Endothelial cell of umbilical vein (primary cell): ENCODE results near the gene SSBP3. TPM values are rescaled to one million over a fixed set of nuclear protein-coding genes. Genes with fewer than 3 reads are reported as not detected.

ENCODE experiments used
- BruUV-seq: library from RNA; stranded (reverse); fragments of 400-500 nt; replicated peaks from 2 replicates; lab custom pipeline; 2021; lab: Mats Ljungman, UMichigan
- CTCF ChIA-PET: fragments of 300-600, 350-600 bp; sonication (Branson Sonifier 250); formaldehyde crosslinking; loops from one replicate; lab custom pipeline; 2021; ENCODE audit warnings: antibody characterized with exemption, inconsistent platforms; lab: Charles Lee
- POLR2A ChIA-PET: fragments of 300-600, 350-600 bp; sonication (Branson Sonifier 250); formaldehyde crosslinking; loops from one replicate; lab custom pipeline; 2021; ENCODE audit warnings: antibody characterized with exemption, inconsistent platforms; lab: Charles Lee
- DNase-seq: peaks from one replicate; pipeline ENCODE4 v3.0.0-alpha.2; 2011; ENCODE audit warnings: low read depth, low spot score
- FAIRE-seq: peaks from 2 replicates; lab custom pipeline; 2011; peaks lifted over from hg19 to GRCh38; lab: Jason Lieb, UNC
- H2AFZ ChIP-seq: 2 replicates; pipeline ENCODE4 v1.6.0; 2012; ENCODE audit warnings: low read depth, low read length, control low read depth, inconsistent platforms
- H3K27ac ChIP-seq: 2 replicates; pipeline ENCODE4 v1.5.1; 2011; ENCODE audit warnings: low read depth, mild to moderate bottlenecking, control low read depth, low read length, moderate library complexity; ENCODE audit not compliant: insufficient read depth
- H3K27me3 ChIP-seq, 2 experiments: 2 replicates each; pipeline versions ENCODE4 v1.6.0 to v1.6.1; 2011; ENCODE audit warnings: low read length in 2 of 2, mixed read lengths in 1 of 2; ENCODE audit not compliant: control insufficient read depth in 2 of 2, insufficient read depth in 2 of 2
- H3K36me3 ChIP-seq, 2 experiments: 2 replicates in 1 of 2; 3 replicates in 1 of 2; pipeline ENCODE4 v1.5.1; 2011; ENCODE audit warnings: low read length in 2 of 2, mild to moderate bottlenecking in 1 of 2, moderate library complexity in 1 of 2; ENCODE audit not compliant: control insufficient read depth in 2 of 2, insufficient read depth in 2 of 2; ENCODE audit errors: extremely low read depth in 1 of 2
- H3K4me1 ChIP-seq: 3 replicates; pipeline ENCODE4 v1.5.1; 2011; ENCODE audit warnings: mild to moderate bottlenecking, low read length; ENCODE audit not compliant: control insufficient read depth, insufficient read depth; ENCODE audit errors: extremely low read depth
- H3K4me2 ChIP-seq: 2 replicates; pipeline ENCODE4 v1.6.1; 2011; ENCODE audit warnings: low read length, control low read depth, mixed read lengths; ENCODE audit not compliant: insufficient read depth
- H3K4me3 ChIP-seq, 3 experiments: fragments of 200-600 bp in 1 of 3; sonication (generic), shearing (Covaris generic) in 1 of 3; replicated peaks in 1 of 3; 2 replicates each; pipeline ENCODE4 v1.5.1; 2011 to 2016; ENCODE audit warnings: control low read depth in 3 of 3, low read length in 3 of 3, mild to moderate bottlenecking in 2 of 3, inconsistent platforms in 1 of 3, low read depth in 1 of 3, moderate library complexity in 1 of 3; ENCODE audit not compliant: insufficient read depth in 1 of 3
- H3K79me2 ChIP-seq: 2 replicates; pipeline ENCODE4 v1.6.0; 2012; ENCODE audit warnings: low read length, inconsistent platforms; ENCODE audit not compliant: control insufficient read depth, insufficient read depth
- H3K9ac ChIP-seq: replicated peaks from 2 replicates; pipeline ENCODE3; 2011; ENCODE audit warnings: low read length, control low read depth; ENCODE audit not compliant: insufficient read depth; ENCODE audit errors: extremely low read depth
- H3K9me1 ChIP-seq: replicated peaks from 3 replicates; pipeline ENCODE4 v1.6.0; 2011; ENCODE audit warnings: mild to moderate bottlenecking, low read length; ENCODE audit not compliant: control insufficient read depth, insufficient read depth; ENCODE audit errors: extremely low read depth
- H3K9me3 ChIP-seq: replicated peaks from 2 replicates; pipeline ENCODE4 v1.5.1; 2012; ENCODE audit warnings: low read length, inconsistent platforms; ENCODE audit not compliant: control insufficient read depth, insufficient read depth
- H4K20me1 ChIP-seq: replicated peaks from 2 replicates; pipeline ENCODE3; 2011; ENCODE audit warnings: mild to moderate bottlenecking, low read length; ENCODE audit not compliant: control insufficient read depth, insufficient read depth; ENCODE audit errors: extremely low read depth
- CTCF ChIP-seq, 2 donors: IDR thresholded peaks; 1 replicate in 1 of 2; 2 replicates in 1 of 2; pipeline ENCODE4 v1.5.1; 2011; ENCODE audit warnings: low read length in 2 of 2, mild to moderate bottlenecking in 2 of 2, moderate library complexity in 2 of 2, control low read depth in 1 of 2, inconsistent platforms in 1 of 2, low read depth in 1 of 2; ENCODE audit not compliant: insufficient read depth in 1 of 2; ENCODE audit errors: extremely low read depth in 1 of 2
- EZH2 ChIP-seq: IDR thresholded peaks from 2 replicates; pipeline ENCODE4 v1.6.1; 2012; ENCODE audit warnings: borderline replicate concordance, low read depth, mild to moderate bottlenecking, moderate library complexity, low read length, inconsistent platforms; ENCODE audit not compliant: severe bottlenecking
- JUN ChIP-seq: IDR thresholded peaks from 2 replicates; pipeline ENCODE4 v1.6.1; 2011; ENCODE audit warnings: borderline replicate concordance, low read depth; ENCODE audit not compliant: insufficient read length, insufficient read depth
- MAX ChIP-seq: IDR thresholded peaks from 2 replicates; pipeline ENCODE4 v1.6.1; 2011; ENCODE audit not compliant: insufficient read depth, insufficient read length
- MYC ChIP-seq: IDR thresholded peaks from one replicate; pipeline ENCODE4 v1.6.1; 2011; ENCODE audit warnings: mild to moderate bottlenecking, low read depth, low read length
- POLR2AphosphoS5 ChIP-seq: IDR thresholded peaks from 2 replicates; pipeline ENCODE4 v1.6.1; 2012; ENCODE audit warnings: low read depth, mild to moderate bottlenecking, control low read depth, low read length, moderate library complexity; ENCODE audit not compliant: insufficient read depth
- dilution Hi-C: fragments of 300-500 bp; cut with MboI; formaldehyde crosslinking; loops from one replicate; pipeline ENCODE4 v1.15.0; 2019; ENCODE audit warnings: low sequenced_read_pairs; ENCODE audit not compliant: extremely low pct_ligation_motif_present
- intact Hi-C: fragments of 100-400 bp; cut with micrococcal nuclease; formaldehyde crosslinking; loops from one replicate; pipeline ENCODE4 v1.10.0; 2022
- polyA plus RNA-seq, 4 experiments: library from polyadenylated mRNA; depleted of rRNA in 3 of 4; stranded (reverse) in 3 of 4; unstranded in 1 of 4; fragments of >200 nt; gene quantifications; 2 replicates each; pipeline versions ENCODE4 v1.2.1 to v1.2.3, GENCODE V29; 2011 to 2012; ENCODE audit warnings: missing spikeins in 1 of 4
- total RNA-seq: library from RNA; stranded (reverse); gene quantifications from 2 replicates; pipeline ENCODE4 v1.2.3, GENCODE V29; 2021

SSBP3 gene
- total and polyA plus RNA-seq, 2 donors (not counting 3 experiments of a cell fraction or from before 2014, with no cell fraction given) = 44.9 to 59.4 TPM

- peaks cover 3 to 11% of the 10 kb centered on the region in 2 experiments for H3K36me3 ChIP-seq
- H3K9me1 ChIP-seq = no peaks in the 10 kb centered on the region
- H3K27ac ChIP-seq = no peak overlapping the region
- no peak for TF ChIP-seq EZH2
- TF ChIP-seq MYC = no peak
- no peak for TF ChIP-seq MAX
- TF ChIP-seq JUN = no peak
- TF ChIP-seq POLR2AphosphoS5 = no peak
- no peak for TF ChIP-seq CTCF (IDR thresholded peaks at IDR 0.05; ENCODE audit: extremely low read depth in 1 of 2, insufficient read depth in 1 of 2, low read depth in 1 of 2, low read length in 2 of 2)
- DNase-seq (no peak), FAIRE-seq (no peak)
- no peaks in the 10 kb centered on the region for H3K79me2 ChIP-seq
- H3K4me3 ChIP-seq = no peak overlapping the region
- H3K9me3 ChIP-seq = no peaks in the 10 kb centered on the region
- ChIA-PET CTCF (no interaction called here), POLR2A (no interaction called here)
- no peak overlapping the region for H3K9ac ChIP-seq
- no peak overlapping the region for H3K4me2 ChIP-seq
- no TSS peak for BruUV-seq
- H3K4me1 ChIP-seq = peaks cover 1% of the 10 kb centered on the region
- dilution Hi-C loops (no loop called here), intact Hi-C loops (no loop called here)
- H2AFZ ChIP-seq = no peak overlapping the region
- no peaks in the 10 kb centered on the region for H4K20me1 ChIP-seq
- H3K27me3 ChIP-seq = no peaks in the 10 kb centered on the region
Measured at GRCh38 chr1:54224233-54224632, 182.0 kb downstream of the SSBP3 start.
